Fibroblast of gingiva (primary cell): ENCODE measurements around the gene EVC2.

ENCODE experiments used
- DNase-seq: peaks from one replicate; pipeline ENCODE4 v3.0.0-alpha.2; 2011; ENCODE audit warnings: low read depth

The EVC2 gene

GRCh38 chr4:5713861-5714260, 5.5 kb upstream of the EVC2 start:
- DNase-seq: no peak

GRCh38 chr4:5712931-5713330, 4.6 kb upstream of the EVC2 start:
- no peak for DNase-seq

GRCh38 chr4:5712517-5712916, 4.2 kb upstream of the EVC2 start:
- DNase-seq: no peak

DNA sequence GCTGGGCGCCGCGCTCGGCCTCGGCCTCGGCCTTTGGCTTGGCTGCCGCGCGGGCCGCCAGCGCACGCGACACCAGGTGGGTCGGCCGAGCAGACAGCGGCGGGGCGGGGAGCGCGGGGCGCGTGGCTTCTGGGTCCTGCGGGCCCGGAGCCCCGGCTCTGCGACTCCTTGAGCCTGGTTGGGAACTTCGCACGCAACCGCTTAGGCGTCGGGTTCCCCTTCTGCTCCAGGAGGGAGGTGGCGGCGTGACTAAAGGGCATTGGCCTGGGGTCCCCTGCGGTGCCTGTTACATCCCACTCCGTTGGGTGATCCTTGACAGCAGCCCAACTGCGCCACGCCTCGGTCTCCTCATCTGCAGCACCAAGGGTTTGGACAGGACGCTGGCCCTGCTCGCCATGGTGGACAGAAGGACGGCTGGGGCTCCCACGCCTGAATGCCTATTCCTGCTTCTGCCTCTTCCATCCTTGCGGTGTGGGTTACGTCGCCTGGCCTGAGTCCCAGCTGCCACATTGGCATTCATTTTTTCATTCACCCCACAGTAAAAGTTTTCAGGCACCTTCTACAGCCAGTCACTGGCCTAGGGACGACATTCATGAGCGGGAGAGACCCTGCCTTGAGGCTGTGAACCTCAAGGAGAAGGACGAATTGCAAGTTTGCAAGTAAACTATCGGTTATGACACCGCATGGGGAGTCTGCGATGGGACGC, 3.3 kb upstream of the EVC2 start:
- peak; percentile 43 for DNase-seq

GRCh38 chr4:5710961-5711478, 2.7 kb upstream of the EVC2 start, which contains the start of gene EVC:
EVC (plus strand) TSS chr4:5711201; CDS start chr4:5711381, 180 bp downstream.
- DNase-seq: peak; percentile 77

- peak; percentile 17 for DNase-seq
Measured at GRCh38 chr4:5710065-5710960, 2.0 kb upstream of the EVC2 start.

DNA sequence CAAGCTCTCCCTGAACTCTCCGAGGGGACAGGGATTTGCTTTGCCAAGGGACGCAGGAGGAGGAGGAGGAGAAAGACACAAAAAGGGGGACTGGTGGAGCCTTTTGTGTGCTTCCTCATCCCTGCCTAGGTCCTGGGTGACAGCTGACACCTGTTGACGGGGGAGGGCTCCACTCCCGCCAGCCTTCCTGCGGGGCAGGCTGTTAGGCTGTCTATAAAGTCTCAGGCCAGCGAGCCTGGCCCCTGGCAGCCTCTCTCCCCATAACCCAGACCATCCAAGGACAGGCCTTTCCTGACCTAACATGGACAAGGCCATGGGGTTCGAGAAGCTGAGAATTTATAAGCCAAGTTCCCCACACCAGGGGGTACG, 832 bp upstream of the EVC2 start:
- DNase-seq: no peak

DNA sequence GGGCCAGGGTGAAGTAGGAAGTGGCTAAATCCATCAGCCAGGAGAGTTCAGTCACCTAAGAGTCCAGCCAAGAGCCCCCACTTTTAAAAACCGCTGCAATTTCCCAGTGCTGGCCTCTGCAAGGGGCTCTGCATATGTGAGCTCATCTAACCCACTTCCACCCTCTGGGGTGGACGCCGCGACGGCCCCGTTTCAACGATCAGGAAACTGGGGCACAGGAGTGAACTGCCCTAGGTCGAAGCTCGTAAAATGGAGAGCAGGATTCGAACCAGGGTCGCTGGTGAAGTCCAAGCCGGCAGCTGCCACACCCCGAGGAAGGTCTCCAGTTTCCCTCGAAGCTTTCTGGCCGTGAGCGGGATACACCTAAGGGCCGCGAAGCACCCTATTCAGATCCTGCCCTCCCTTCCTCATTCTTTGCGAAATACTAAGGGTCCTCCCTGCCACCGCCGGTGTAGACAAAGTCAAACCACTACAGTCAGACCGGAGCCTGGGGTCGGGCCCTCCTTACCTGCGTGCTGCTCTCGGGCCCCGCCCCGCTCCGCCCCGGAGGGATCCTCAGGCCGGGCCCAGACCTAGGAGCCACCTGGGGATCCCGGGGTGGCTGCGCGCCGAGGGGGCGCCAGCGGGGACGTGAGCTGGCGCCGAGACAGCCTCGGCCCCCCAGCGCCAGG, 446 bp downstream of the EVC2 start:
- no peak for DNase-seq

DNA sequence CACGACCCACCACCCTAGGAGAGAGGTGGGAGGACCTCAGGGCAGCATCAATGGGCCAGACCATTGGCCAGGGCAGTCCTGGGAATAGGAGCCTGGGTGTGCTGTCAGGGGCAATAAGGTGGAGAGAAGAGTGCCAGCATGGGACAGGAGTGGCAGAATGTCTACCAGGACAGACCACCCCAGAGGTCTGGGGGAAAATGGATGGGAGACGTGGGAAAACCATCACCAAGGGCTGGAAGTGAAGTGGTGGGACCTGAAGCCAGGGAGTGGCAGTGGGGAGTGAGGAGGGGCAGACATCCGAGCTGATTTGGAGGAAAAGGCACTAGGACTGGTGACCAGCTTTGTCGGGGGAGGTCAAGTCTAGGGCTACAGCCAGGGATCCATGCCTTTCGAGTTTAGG, 993 bp downstream of the EVC2 start:
- DNase-seq: no peak

- DNase-seq: no peak
Measured at GRCh38 chr4:5706486-5707290, 1.7 kb downstream of the EVC2 start.

- no peak for DNase-seq
Measured at GRCh38 chr4:5705647-5706320, 2.6 kb downstream of the EVC2 start.

DNA sequence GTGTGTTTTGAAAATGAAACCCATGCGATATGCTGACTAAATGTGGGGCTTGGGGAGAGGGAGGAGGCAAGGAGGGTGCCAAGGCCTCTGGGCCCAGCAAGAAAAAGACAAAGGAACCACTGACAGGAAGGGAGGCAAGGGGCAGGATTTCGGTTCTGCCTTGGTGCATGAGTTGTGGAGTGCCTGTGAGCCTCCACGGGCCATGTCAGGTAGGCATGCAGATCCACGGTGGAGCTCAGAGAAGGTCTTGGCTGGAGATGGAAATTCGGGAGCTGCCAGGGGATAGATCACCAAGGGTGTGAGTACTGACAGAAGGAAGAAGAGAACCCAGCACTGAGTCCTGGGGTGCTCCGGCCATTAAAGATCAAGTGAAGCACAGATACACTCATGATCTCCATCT, 4.1 kb downstream of the EVC2 start:
- DNase-seq: no peak

DNA sequence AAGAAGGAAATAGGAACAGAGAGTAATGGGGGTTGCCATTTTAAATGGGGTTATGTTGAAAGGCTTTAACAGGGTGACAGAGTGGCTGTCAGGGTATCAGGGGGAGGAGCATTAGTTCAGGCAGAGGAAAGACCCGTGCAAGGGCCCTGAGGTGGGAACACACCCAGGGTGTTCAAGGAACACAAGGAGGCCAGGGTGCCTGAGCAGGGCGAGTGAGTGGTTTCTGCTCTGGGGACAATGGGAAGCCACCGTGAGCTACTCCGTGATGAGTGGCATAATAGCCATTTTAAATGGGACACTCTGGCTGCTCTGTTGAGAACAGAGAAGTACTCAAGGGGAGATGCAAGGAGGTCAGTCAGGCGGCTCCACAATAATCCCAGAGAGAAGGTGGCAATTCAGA, 4.5 kb downstream of the EVC2 start:
- no peak for DNase-seq

GRCh38 chr4:5701971-5702370, 6.4 kb downstream of the EVC2 start:
- DNase-seq: no peak

DNA sequence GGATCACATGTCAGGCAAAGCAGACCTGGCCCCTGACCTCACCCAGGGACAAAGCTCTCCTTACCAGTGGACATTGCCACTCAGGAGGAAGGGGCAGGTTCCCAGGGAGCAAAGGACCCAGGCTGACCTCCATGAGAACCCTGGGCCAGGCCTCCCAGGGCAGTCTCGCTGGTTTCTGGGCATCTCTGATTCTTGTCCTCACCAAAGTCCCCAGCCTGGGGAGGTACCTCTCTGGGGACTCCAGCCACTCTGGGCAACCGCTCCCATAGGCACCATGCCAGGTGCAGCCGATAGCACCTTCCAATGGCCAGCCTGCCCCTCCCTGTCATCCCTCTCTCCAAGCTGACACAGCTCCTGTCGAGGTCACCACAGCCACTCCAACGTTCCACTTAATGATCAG, 7.9 kb downstream of the EVC2 start:
- DNase-seq: no peak

GRCh38 chr4:5696341-5696740, 12.0 kb downstream of the EVC2 start:
- no peak for DNase-seq

- no peak for DNase-seq
Measured at GRCh38 chr4:5693871-5694270, 14.5 kb downstream of the EVC2 start.

GRCh38 chr4:5691491-5692132, 16.7 kb downstream of the EVC2 start:
- DNase-seq: no peak

GRCh38 chr4:5689065-5689464, 19.3 kb downstream of the EVC2 start:
- DNase-seq: no peak

DNA sequence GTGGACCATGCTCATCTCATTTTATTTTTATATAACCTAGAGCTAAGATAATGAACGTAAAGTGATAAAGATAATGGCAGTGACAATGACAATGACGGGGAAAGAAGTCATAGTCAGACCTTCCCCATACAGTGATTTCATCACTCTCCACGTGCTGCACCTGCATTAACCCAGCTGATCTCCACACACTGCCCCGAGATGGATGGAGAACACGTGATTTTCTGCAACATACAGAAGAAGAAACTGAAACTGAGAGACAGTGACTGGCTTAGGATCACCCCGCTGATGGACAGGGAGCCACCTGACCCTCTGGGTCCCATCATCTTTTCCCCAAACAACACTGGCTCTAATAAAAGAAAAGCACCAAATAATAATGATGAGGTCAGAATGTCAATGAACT, 22.0 kb downstream of the EVC2 start:
- DNase-seq: no peak

GRCh38 chr4:5685296-5685695, 23.1 kb downstream of the EVC2 start:
- no peak for DNase-seq
